ENCODE results near the gene IMMP2L. TPM values are rescaled to one million over a fixed set of nuclear protein-coding genes. Genes with fewer than 3 reads are reported as not detected.

The IMMP2L gene
- total RNA-seq, 2 experiments from 2014 or later, result 17.4 to 30.2 TPM

- Mint-ChIP-seq H3K27ac (no peak overlapping the region), H3K4me3 (no peak overlapping the region), H3K36me3 (ENCODE audit: low read depth) (peaks cover 13% of the 10 kb centered on the region), H3K4me1 (ENCODE audit: low read depth) (peaks cover 6% of the 10 kb centered on the region), H3K27me3 (no peaks in the 10 kb centered on the region), H3K9me3 (no peaks in the 10 kb centered on the region)
- ChIA-PET CTCF (no interaction called here), POLR2A (no interaction called here)
- no peak for TF ChIP-seq CTCF (IDR thresholded peaks at IDR 0.05)
- DNase-seq (no peak), ATAC-seq (no peak)
- intact Hi-C loops (cut with micrococcal nuclease), result no loop called here
These were observed 349.3 kb downstream of the IMMP2L start for GRCh38 chr7:111212857-111213523.

GRCh38 chr7:111210996-111211395 lies 351.3 kb downstream of the IMMP2L start:
- ChIA-PET POLR2A (no interaction called here), CTCF (no interaction called here)
- no peak overlapping the region for H3K4me3 Mint-ChIP-seq
- no peak for DNase-seq
- H3K36me3 Mint-ChIP-seq (ENCODE audit: low read depth), result peaks cover 13% of the 10 kb centered on the region
- H3K27ac Mint-ChIP-seq, result no peak overlapping the region
- peaks cover 6% of the 10 kb centered on the region for H3K4me1 Mint-ChIP-seq (ENCODE audit: low read depth)
- H3K9me3 Mint-ChIP-seq, result no peaks in the 10 kb centered on the region
- H3K27me3 Mint-ChIP-seq, result no peaks in the 10 kb centered on the region
- intact Hi-C loops (cut with micrococcal nuclease), result no loop called here
- no peak for ATAC-seq
- no peak for TF ChIP-seq CTCF (IDR thresholded peaks at IDR 0.05)

GRCh38 chr7:111210043-111210442 lies 352.2 kb downstream of the IMMP2L start:
- Mint-ChIP-seq H3K27me3 (no peaks in the 10 kb centered on the region), H3K4me1 (ENCODE audit: low read depth) (no peaks in the 10 kb centered on the region), H3K36me3 (ENCODE audit: low read depth) (peaks cover 13% of the 10 kb centered on the region), H3K4me3 (no peak overlapping the region), H3K27ac (no peak overlapping the region), H3K9me3 (no peaks in the 10 kb centered on the region)
- ATAC-seq, result no peak
- no peak for DNase-seq
- POLR2A ChIA-PET, result no interaction called here
- intact Hi-C loops (cut with micrococcal nuclease), result no loop called here
- CTCF ChIA-PET, result no interaction called here
- TF ChIP-seq CTCF (IDR thresholded peaks at IDR 0.05), result no peak

- TF ChIP-seq CTCF (IDR thresholded peaks at IDR 0.05), result no peak
- POLR2A ChIA-PET, result no interaction called here
- Mint-ChIP-seq H3K4me1 (ENCODE audit: low read depth) (no peaks in the 10 kb centered on the region), H3K9me3 (peaks cover 4% of the 10 kb centered on the region), H3K36me3 (ENCODE audit: low read depth) (peaks cover 14% of the 10 kb centered on the region), H3K27me3 (no peaks in the 10 kb centered on the region), H3K27ac (no peak overlapping the region), H3K4me3 (no peak overlapping the region)
- intact Hi-C loops (cut with micrococcal nuclease), result no loop called here
- DNase-seq (no peak), ATAC-seq (no peak)
- CTCF ChIA-PET, result no interaction called here
These were observed 357.0 kb downstream of the IMMP2L start for GRCh38 chr7:111205251-111205650.

- intact Hi-C loops (cut with micrococcal nuclease), result no loop called here
- peaks cover 10% of the 10 kb centered on the region for H3K4me1 Mint-ChIP-seq (ENCODE audit: low read depth)
- POLR2A ChIA-PET, result no interaction called here
- no peak for TF ChIP-seq CTCF (IDR thresholded peaks at IDR 0.05)
- ATAC-seq (no peak), DNase-seq (no peak)
- H3K9me3 Mint-ChIP-seq, result peaks cover 4% of the 10 kb centered on the region
- CTCF ChIA-PET, result no interaction called here
- H3K27me3 Mint-ChIP-seq, result no peaks in the 10 kb centered on the region
- H3K36me3 Mint-ChIP-seq (ENCODE audit: low read depth), result peaks cover 13% of the 10 kb centered on the region
- H3K4me3 Mint-ChIP-seq, result no peak overlapping the region
- H3K27ac Mint-ChIP-seq, result no peak overlapping the region
These were observed 360.0 kb downstream of the IMMP2L start for GRCh38 chr7:111202321-111202720.

Measured in activated CD8-positive, alpha-beta T cell treated with anti-CD3 and anti-CD28 coated beads for 36 hours (primary cell).